Cardiac muscle cell (in vitro differentiated cells and primary cell): Measurements from ENCODE around the gene MOB3B. TPM values are rescaled to one million over a fixed set of nuclear protein-coding genes. Genes with fewer than 3 reads are reported as not detected.

Experiments used
- DNase-seq, 2 donors: peaks; one replicate each; pipeline versions ENCODE4 v3.0.0 to v3.0.0-alpha.2; 2010 to 2017; ENCODE audit warnings: low read depth in 1 of 2, low spot score in 1 of 2
- H3K27ac ChIP-seq: fragments of 200-600 bp; sonication (generic); 2 replicates; pipeline ENCODE4 v1.5.1; 2016
- H3K27me3 ChIP-seq: fragments of 200-600 bp; sonication (generic); 2 replicates; pipeline ENCODE4 v1.6.0; 2016; ENCODE audit warnings: control low read depth
- H3K36me3 ChIP-seq: fragments of 200-600 bp; sonication (generic); 2 replicates; pipeline ENCODE4 v1.5.1; 2016; ENCODE audit warnings: control low read depth
- H3K4me1 ChIP-seq: fragments of 200-600 bp; sonication (generic); 2 replicates; pipeline ENCODE4 v1.8.1; 2017; ENCODE audit warnings: low read depth, mild to moderate bottlenecking, mixed run types
- H3K4me3 ChIP-seq: fragments of 200-600 bp; sonication (generic); 2 replicates; pipeline ENCODE4 v1.5.1; 2016; ENCODE audit warnings: mild to moderate bottlenecking
- H3K9me3 ChIP-seq: fragments of 200-600 bp; sonication (generic); 2 replicates; pipeline ENCODE4 v1.5.1; 2017; ENCODE audit warnings: low read depth, mild to moderate bottlenecking, control low read depth
- polyA plus RNA-seq: library from polyadenylated mRNA; unstranded; fragments of >200 nt; fragmentation: Nextera tagmentation; extraction: Ambion mirVana; gene quantifications from 2 replicates; pipeline ENCODE4 v1.2.1, GENCODE V29; 2016
- total RNA-seq: library from RNA; depleted of rRNA; stranded (reverse); fragments of >200 nt; gene quantifications from 2 replicates; pipeline ENCODE4 v1.2.3, GENCODE V29; 2016
- TF ChIP-seq, protein P1 (sequence below): IDR thresholded peaks from 2 replicates; pipeline ENCODE4 v1.5.1; 2012; ENCODE audit warnings: low read depth, mild to moderate bottlenecking, low read length

MOB3B gene
- total and polyA plus RNA-seq, 2 experiments from 2014 or later: 0.74 to 1.7 TPM

DNA sequence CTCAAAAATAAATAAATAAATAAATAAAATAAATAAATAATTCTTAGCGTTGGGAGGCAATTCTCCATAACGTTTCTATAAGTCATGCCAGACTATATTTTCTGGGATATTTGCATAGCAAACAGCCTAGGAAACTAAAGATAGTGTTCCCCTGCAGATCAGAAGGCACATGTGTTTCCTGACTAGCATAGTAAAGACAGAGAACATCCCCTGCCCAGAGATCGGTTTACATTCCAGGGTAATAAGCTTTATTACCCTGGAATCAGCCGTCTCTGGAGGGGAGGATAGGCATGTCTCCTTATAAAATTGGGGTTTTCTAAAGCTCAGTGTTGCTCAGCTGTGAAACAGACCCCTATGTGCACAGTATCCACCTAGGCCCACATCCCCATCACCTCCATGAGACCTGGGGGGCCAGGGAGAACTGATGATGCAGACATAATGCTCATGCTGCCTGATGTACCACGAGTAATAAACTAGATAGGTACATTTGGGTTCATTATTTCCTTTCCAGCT lies 42.4 kb downstream of the MOB3B start:
- H3K9me3 ChIP-seq: no peaks in the 10 kb centered on the region
- no peaks in the 10 kb centered on the region for H3K4me1 ChIP-seq
- H3K27ac ChIP-seq: no peak overlapping the region
- no peaks in the 10 kb centered on the region for H3K27me3 ChIP-seq
- no peak overlapping the region for H3K4me3 ChIP-seq
- no peak for DNase-seq
- TF ChIP-seq, protein P1, sequence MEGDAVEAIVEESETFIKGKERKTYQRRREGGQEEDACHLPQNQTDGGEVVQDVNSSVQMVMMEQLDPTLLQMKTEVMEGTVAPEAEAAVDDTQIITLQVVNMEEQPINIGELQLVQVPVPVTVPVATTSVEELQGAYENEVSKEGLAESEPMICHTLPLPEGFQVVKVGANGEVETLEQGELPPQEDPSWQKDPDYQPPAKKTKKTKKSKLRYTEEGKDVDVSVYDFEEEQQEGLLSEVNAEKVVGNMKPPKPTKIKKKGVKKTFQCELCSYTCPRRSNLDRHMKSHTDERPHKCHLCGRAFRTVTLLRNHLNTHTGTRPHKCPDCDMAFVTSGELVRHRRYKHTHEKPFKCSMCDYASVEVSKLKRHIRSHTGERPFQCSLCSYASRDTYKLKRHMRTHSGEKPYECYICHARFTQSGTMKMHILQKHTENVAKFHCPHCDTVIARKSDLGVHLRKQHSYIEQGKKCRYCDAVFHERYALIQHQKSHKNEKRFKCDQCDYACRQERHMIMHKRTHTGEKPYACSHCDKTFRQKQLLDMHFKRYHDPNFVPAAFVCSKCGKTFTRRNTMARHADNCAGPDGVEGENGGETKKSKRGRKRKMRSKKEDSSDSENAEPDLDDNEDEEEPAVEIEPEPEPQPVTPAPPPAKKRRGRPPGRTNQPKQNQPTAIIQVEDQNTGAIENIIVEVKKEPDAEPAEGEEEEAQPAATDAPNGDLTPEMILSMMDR: no peak
- no peaks in the 10 kb centered on the region for H3K36me3 ChIP-seq

DNA sequence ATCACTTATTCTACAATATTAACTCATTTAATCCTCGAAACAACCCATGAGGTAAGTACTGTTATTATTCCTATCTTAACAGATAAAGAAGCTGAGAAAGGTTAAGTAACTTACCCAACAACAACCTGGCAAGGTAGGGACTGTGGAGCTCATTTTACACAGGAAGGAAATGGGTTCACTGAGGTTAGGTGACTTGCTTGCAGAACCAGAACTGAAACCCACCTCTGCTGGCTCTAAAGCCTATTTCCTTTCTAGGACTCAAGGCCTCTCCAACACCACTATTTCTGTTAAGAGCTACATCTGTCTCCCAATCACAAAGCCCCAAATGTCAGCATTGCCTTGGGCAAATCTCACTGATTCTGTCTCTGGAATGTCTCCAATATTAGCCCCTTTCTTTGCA lies 44.5 kb downstream of the MOB3B start:
- no peaks in the 10 kb centered on the region for H3K27me3 ChIP-seq
- no peak overlapping the region for H3K27ac ChIP-seq
- TF ChIP-seq, protein P1: no peak

DNA sequence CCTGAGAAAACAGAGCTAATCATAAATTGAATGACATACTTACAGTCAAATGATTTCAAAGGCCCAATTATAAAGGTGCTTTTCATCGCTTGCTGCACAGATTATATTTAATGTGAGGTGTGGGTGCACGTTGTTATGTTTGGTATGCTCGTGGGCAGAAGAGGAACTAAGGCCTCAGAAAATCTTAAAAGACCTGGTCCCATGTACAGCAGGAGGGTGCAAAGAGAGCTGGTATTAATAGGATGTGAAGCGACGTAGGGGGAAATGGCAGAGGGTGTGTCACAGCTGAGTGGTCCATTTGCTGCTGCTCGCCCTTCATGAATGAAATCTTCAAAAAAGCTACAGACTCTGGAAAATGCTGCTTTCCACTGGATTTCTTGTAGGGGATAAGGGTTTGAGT lies 46.0 kb downstream of the MOB3B start:
- Histone ChIP-seq H3K36me3 (no peaks in the 10 kb centered on the region), H3K27me3 (no peaks in the 10 kb centered on the region), H3K4me1 (no peaks in the 10 kb centered on the region), H3K4me3 (no peak overlapping the region), H3K27ac (no peak overlapping the region), H3K9me3 (no peaks in the 10 kb centered on the region)
- TF ChIP-seq, protein P1: no peak
- DNase-seq: no peak

More for the DNA sequence above, 44.5 kb downstream of the MOB3B start:
- no peak for DNase-seq
- Histone ChIP-seq H3K36me3 (no peaks in the 10 kb centered on the region), H3K4me1 (no peaks in the 10 kb centered on the region), H3K9me3 (no peaks in the 10 kb centered on the region), H3K4me3 (no peak overlapping the region)

DNA sequence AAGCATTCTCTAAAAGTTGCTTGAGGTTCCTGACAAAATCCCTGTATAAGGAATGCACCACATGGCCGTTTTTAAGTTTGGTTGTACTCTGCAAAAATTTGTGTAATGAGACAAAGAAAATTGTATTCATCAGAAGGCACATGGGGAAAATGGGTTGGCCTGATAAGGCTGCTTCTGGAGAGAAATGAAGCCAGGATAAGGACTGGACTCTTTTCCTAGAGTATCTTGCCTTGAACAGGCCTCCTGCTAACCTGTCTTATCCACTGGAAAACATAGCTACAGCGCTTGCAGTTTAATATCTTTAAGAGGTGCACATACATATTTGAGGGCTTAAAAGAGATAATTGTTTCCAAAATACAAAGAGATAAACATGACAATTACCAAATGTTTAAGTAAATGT lies 46.9 kb downstream of the MOB3B start:
- H3K27ac ChIP-seq: no peak overlapping the region
- TF ChIP-seq, protein P1: no peak
- no peaks in the 10 kb centered on the region for H3K27me3 ChIP-seq
- DNase-seq: no peak
- H3K4me3 ChIP-seq: no peak overlapping the region
- no peaks in the 10 kb centered on the region for H3K4me1 ChIP-seq
- no peaks in the 10 kb centered on the region for H3K9me3 ChIP-seq
- no peaks in the 10 kb centered on the region for H3K36me3 ChIP-seq

DNA sequence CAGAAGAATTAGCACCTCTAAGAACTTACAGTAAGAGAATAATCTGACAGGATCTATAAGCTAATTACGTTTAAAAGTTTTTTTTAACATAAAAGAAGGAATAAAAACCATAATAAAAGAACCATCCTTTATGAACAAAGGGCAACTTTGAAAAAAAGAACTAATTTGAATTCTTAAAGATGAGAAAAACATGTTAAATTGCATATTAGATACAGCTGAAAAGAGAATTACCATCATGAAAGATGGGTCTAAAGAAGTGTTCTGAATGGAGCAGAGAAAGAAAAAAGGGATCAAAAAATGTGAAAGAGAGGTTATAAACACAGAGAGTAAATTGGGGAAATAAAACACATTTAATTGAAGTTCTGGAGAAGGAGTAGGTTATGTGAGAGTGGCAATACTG lies 51.3 kb downstream of the MOB3B start:
- no peaks in the 10 kb centered on the region for H3K36me3 ChIP-seq
- no peaks in the 10 kb centered on the region for H3K4me1 ChIP-seq
- DNase-seq: no peak
- TF ChIP-seq, protein P1: no peak
- no peak overlapping the region for H3K4me3 ChIP-seq
- no peaks in the 10 kb centered on the region for H3K27me3 ChIP-seq
- H3K9me3 ChIP-seq: no peaks in the 10 kb centered on the region
- no peak overlapping the region for H3K27ac ChIP-seq
